HCT116 (cell line): ENCODE results near the gene LHFPL6. TPM values are rescaled to one million over a fixed set of nuclear protein-coding genes. Genes with fewer than 3 reads are reported as not detected.

Source experiments
- ATAC-seq: fragments of 200-7000 bp; cut with Tn5 transposase; 2 replicates; pipeline ENCODE4 v1.9.1; 2020; ENCODE audit warnings: mild to moderate bottlenecking, moderate library complexity
- BruUV-seq: library from RNA; stranded (reverse); fragments of 400-500 nt; replicated peaks from 2 replicates; lab custom pipeline; 2021; lab: Mats Ljungman, UMichigan
- CTCF ChIA-PET: fragments of 300-600 bp; sonication (Branson Sonifier 250); formaldehyde crosslinking; loops from one replicate; lab custom pipeline; 2021; ENCODE audit warnings: antibody characterized with exemption; lab: Charles Lee
- POLR2A ChIA-PET: fragments of 300-600, 350-600 bp; sonication (Branson Sonifier 250); formaldehyde crosslinking; loops from one replicate; lab custom pipeline; 2021; ENCODE audit warnings: antibody characterized with exemption; lab: Charles Lee
- RAD21 ChIA-PET, 2 experiments: fragments of 300-600 bp; sonication (Branson Sonifier 250); formaldehyde crosslinking; loops; one replicate each; lab custom pipeline; 2023; ENCODE audit warnings: low total read pairs in 2 of 2; ENCODE audit not compliant: uncharacterized antibody in 2 of 2, unreplicated experiment in 2 of 2, low non-redundant PET in 1 of 2; lab: Charles Lee
- DNase-seq: peaks from one replicate; pipeline ENCODE4 v3.0.0-alpha.2; 2010; ENCODE audit warnings: low read depth, low spot score
- H2AFZ ChIP-seq: fragments of 200-600 bp; shearing (Covaris generic), sonication (generic); 2 replicates; pipeline ENCODE4 v1.6.1; 2017; ENCODE audit warnings: low read depth, mixed run types, mixed read lengths, antibody characterized with exemption, low read length; ENCODE audit not compliant: poor library complexity, severe bottlenecking
- H3K27ac ChIP-seq: 2 replicates; pipeline ENCODE4 v1.5.1; 2012; ENCODE audit warnings: low read depth, low read length
- H3K27me3 ChIP-seq: fragments of 200-600 bp; sonication (generic); 2 replicates; pipeline ENCODE4 v1.6.1; 2016; ENCODE audit warnings: mixed run types, low read length, mixed read lengths; ENCODE audit not compliant: insufficient read depth
- H3K36me3 ChIP-seq, 2 experiments: fragments of 200-500 bp in 1 of 2; fragments of 200-600 bp in 1 of 2; sonication (Bioruptor generic) in 1 of 2; sonication (generic) in 1 of 2; 2 replicates each; pipeline versions ENCODE4 v1.5.1 to v1.6.1; 2014 to 2016; ENCODE audit warnings: low read length in 2 of 2, inconsistent platforms in 1 of 2, mixed read lengths in 1 of 2, mixed run types in 1 of 2; ENCODE audit not compliant: insufficient read depth in 2 of 2, control insufficient read depth in 1 of 2
- H3K4me1 ChIP-seq, 2 experiments: fragments of 200-600 bp in 1 of 2; sonication (generic) in 1 of 2; 2 replicates each; pipeline versions ENCODE4 v1.5.1 to v1.6.1; 2012 to 2017; ENCODE audit warnings: low read length in 2 of 2, inconsistent platforms in 1 of 2, mild to moderate bottlenecking in 1 of 2, mixed read lengths in 1 of 2, mixed run types in 1 of 2, moderate library complexity in 1 of 2; ENCODE audit not compliant: insufficient read depth in 2 of 2, control insufficient read depth in 1 of 2
- H3K4me2 ChIP-seq: fragments of 200-600 bp; sonication (generic); 2 replicates; pipeline ENCODE4 v1.6.1; 2017; ENCODE audit warnings: mixed run types, low read length, mixed read lengths
- H3K4me3 ChIP-seq, 2 experiments: fragments of 200-600 bp in 1 of 2; sonication (generic) in 1 of 2; replicated peaks in 1 of 2; 2 replicates each; pipeline ENCODE4 v1.5.1; 2011 to 2016; ENCODE audit warnings: low read length in 2 of 2, control low read depth in 1 of 2, low read depth in 1 of 2, mild to moderate bottlenecking in 1 of 2, mixed read lengths in 1 of 2, mixed run types in 1 of 2
- H3K79me2 ChIP-seq: fragments of 200-600 bp; sonication (generic); 2 replicates; pipeline ENCODE4 v1.6.1; 2017; ENCODE audit warnings: mild to moderate bottlenecking, mixed run types, low read length, moderate library complexity, mixed read lengths; ENCODE audit not compliant: insufficient read depth
- H3K9ac ChIP-seq: fragments of 200-600 bp; sonication (generic); 2 replicates; pipeline ENCODE4 v1.6.1; 2016; ENCODE audit warnings: low read length, mixed read lengths
- H3K9me2 ChIP-seq: fragments of 200-600 bp; sonication (generic), shearing (Covaris generic); 2 replicates; pipeline ENCODE4 v1.6.1; 2017; ENCODE audit warnings: mixed run types, mild to moderate bottlenecking, moderate library complexity; ENCODE audit not compliant: insufficient read depth
- H3K9me3 ChIP-seq, 2 experiments: fragments of 200-500 bp in 1 of 2; fragments of 200-600 bp in 1 of 2; sonication (Bioruptor generic) in 1 of 2; sonication (generic) in 1 of 2; 2 replicates each; pipeline ENCODE4 v1.6.1; 2014 to 2017; ENCODE audit warnings: low read length in 2 of 2, mixed read lengths in 2 of 2, inconsistent platforms in 1 of 2, low read depth in 1 of 2, mild to moderate bottlenecking in 1 of 2, mixed run types in 1 of 2, moderate library complexity in 1 of 2; ENCODE audit not compliant: control insufficient read depth in 1 of 2, insufficient read depth in 1 of 2
- H4K20me1 ChIP-seq: fragments of 200-600 bp; sonication (generic), shearing (Covaris generic); 2 replicates; pipeline ENCODE4 v1.6.1; 2017; ENCODE audit warnings: mixed run types, mild to moderate bottlenecking, moderate library complexity; ENCODE audit not compliant: insufficient read depth
- EGR1 ChIP-seq: IDR thresholded peaks from 2 replicates; pipeline ENCODE4 v1.6.1; 2012; ENCODE audit warnings: low read depth
- ELF1 ChIP-seq: IDR thresholded peaks from 2 replicates; pipeline ENCODE4 v1.6.1; 2012; ENCODE audit warnings: low read depth, borderline replicate concordance
- EZH2 ChIP-seq: fragments of 200-600 bp; sonication (generic); IDR thresholded peaks from 2 replicates; pipeline ENCODE4 v1.6.1; 2017; ENCODE audit warnings: antibody characterized with exemption, mixed run types
- EZH2phosphoT487 ChIP-seq: fragments of 200-600 bp; IDR thresholded peaks from 2 replicates; pipeline ENCODE4 v1.6.1; 2018; ENCODE audit warnings: antibody characterized with exemption, borderline replicate concordance
- FOSL1 ChIP-seq: IDR thresholded peaks from 2 replicates; pipeline ENCODE4 v1.6.1; 2012; ENCODE audit warnings: low read depth
- JUND ChIP-seq: IDR thresholded peaks from 2 replicates; pipeline ENCODE4 v1.6.1; 2012
- POLR2A ChIP-seq: IDR thresholded peaks from 2 replicates; pipeline ENCODE4 v1.7.0; 2011; ENCODE audit warnings: borderline replicate concordance; ENCODE audit not compliant: insufficient read depth, insufficient read length; ENCODE audit errors: extremely low read depth
- RAD21 ChIP-seq: IDR thresholded peaks from 2 replicates; pipeline ENCODE4 v1.6.1; 2012; ENCODE audit warnings: low read depth, mild to moderate bottlenecking
- REST ChIP-seq: IDR thresholded peaks from 2 replicates; pipeline ENCODE4 v1.6.1; 2012; ENCODE audit warnings: low read depth
- SP1 ChIP-seq: IDR thresholded peaks from 2 replicates; pipeline ENCODE4 v1.6.1; 2012; ENCODE audit warnings: low read depth
- SRF ChIP-seq: IDR thresholded peaks from 2 replicates; pipeline ENCODE4 v1.6.1; 2012; ENCODE audit warnings: low read depth
- TCF7L2 ChIP-seq: IDR thresholded peaks from 2 replicates; pipeline ENCODE4 v1.7.0; 2011; ENCODE audit warnings: borderline replicate concordance, inconsistent platforms; ENCODE audit not compliant: insufficient read depth, insufficient read length; ENCODE audit errors: extremely low read depth
- YY1 ChIP-seq: IDR thresholded peaks from 2 replicates; pipeline ENCODE4 v1.6.1; 2011; ENCODE audit warnings: low read length, low read depth, moderate library complexity, mild to moderate bottlenecking; ENCODE audit not compliant: insufficient replicate concordance; ENCODE audit errors: extremely low read depth
- intact Hi-C: fragments of 100-400 bp; cut with micrococcal nuclease; formaldehyde crosslinking; loops from 2 replicates; pipeline ENCODE4 v1.10.0; 2022
- total RNA-seq: library from RNA; stranded (reverse); gene quantifications from one replicate; pipeline ENCODE4 v1.2.1, GENCODE V29; 2021; ENCODE audit not compliant: unreplicated experiment
- TF ChIP-seq, protein P1 (sequence below): IDR thresholded peaks from 2 replicates; pipeline ENCODE4 v1.6.1; 2012
- TF ChIP-seq, protein P2 (sequence below): IDR thresholded peaks from 2 replicates; pipeline ENCODE4 v1.6.1; 2012

The LHFPL6 gene
- total RNA-seq, 1 experiment from 2014 or later, result 0.22 TPM

GRCh38 chr13:39370048-39370447 lies 232.9 kb downstream of the LHFPL6 start:
- Histone ChIP-seq H3K9me3 (no peaks in the 10 kb centered on the region), H3K4me2 (no peak overlapping the region), H3K36me3 (no peaks in the 10 kb centered on the region), H3K4me1 (0 out of 4 replicates have a peak, but pooled peaks cover 0 to 1% of the 10 kb centered on the region in 2 experiments), H2AFZ (no peak overlapping the region), H3K9me2 (no peaks in the 10 kb centered on the region), H3K9ac (no peak overlapping the region), H3K79me2 (no peaks in the 10 kb centered on the region), H3K27ac (no peak overlapping the region), H4K20me1 (no peaks in the 10 kb centered on the region), H3K4me3 (no peak overlapping the region), H3K27me3 (peaks cover 28% of the 10 kb centered on the region)
- POLR2A ChIA-PET, result no interaction called here
- no peak for DNase-seq
- TF ChIP-seq FOSL1 (no peak), YY1 (no peak), POLR2A (no peak), TCF7L2 (no peak), REST (no peak), EZH2 (no peak), SRF (no peak), JUND (no peak), SP1 (no peak), EGR1 (no peak), RAD21 (no peak), EZH2phosphoT487 (no peak), ELF1 (no peak)
- TF ChIP-seq, protein P1, sequence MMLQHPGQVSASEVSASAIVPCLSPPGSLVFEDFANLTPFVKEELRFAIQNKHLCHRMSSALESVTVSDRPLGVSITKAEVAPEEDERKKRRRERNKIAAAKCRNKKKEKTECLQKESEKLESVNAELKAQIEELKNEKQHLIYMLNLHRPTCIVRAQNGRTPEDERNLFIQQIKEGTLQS, result no peak
- TF ChIP-seq, protein P2, sequence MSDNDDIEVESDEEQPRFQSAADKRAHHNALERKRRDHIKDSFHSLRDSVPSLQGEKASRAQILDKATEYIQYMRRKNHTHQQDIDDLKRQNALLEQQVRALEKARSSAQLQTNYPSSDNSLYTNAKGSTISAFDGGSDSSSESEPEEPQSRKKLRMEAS, result no peak
- intact Hi-C loops, result no loop called here
- CTCF ChIA-PET, result no interaction called here
- no peak for ATAC-seq
- BruUV-seq, result no TSS peak
- RAD21 ChIA-PET, result no interaction called here
